Heart left ventricle (tissue), 16 donors: Measurements from ENCODE around the gene DAAM1. TPM values are rescaled to one million over a fixed set of nuclear protein-coding genes. Genes with fewer than 3 reads are reported as not detected.

Source experiments
- ATAC-seq, 4 donors: fragments of 200-7000 bp; cut with Tn5 transposase; one replicate each; pipeline ENCODE4 v1.9.1; 2020 to 2022; ENCODE audit warnings: moderate library complexity in 4 of 4, mild to moderate bottlenecking in 3 of 4, moderate number of reproducible peaks in 1 of 4
- DNase-seq, 5 donors: peaks; one replicate each; pipeline ENCODE4 v3.0.0-alpha.2; 2020
- H3K27ac ChIP-seq, 12 donors: fragments of 200-600 bp; sonication (generic) in 4 of 12; one replicate each; pipeline versions ENCODE4 v1.5.0 to v1.8.0; 2016 to 2022; ENCODE audit warnings: mild to moderate bottlenecking in 2 of 12
- H3K27me3 ChIP-seq, 9 donors: fragments of 200-600 bp; sonication (generic) in 2 of 9; one replicate each; pipeline versions ENCODE4 v1.5.1 to v1.8.0; 2016 to 2022; ENCODE audit warnings: mild to moderate bottlenecking in 3 of 9
- H3K36me3 ChIP-seq, 9 donors: fragments of 200-600 bp; sonication (generic) in 2 of 9; one replicate each; pipeline versions ENCODE4 v1.5.0 to v1.8.0; 2018 to 2022; ENCODE audit warnings: mild to moderate bottlenecking in 2 of 9
- H3K4me1 ChIP-seq, 12 donors: fragments of 200-600 bp; sonication (generic) in 4 of 12; one replicate each; pipeline versions ENCODE4 v1.5.0 to v1.8.0; 2016 to 2022; ENCODE audit warnings: mild to moderate bottlenecking in 3 of 12
- H3K4me3 ChIP-seq, 12 donors: fragments of 200-600 bp; sonication (generic) in 4 of 12; one replicate each; pipeline versions ENCODE4 v1.5.0 to v1.8.0; 2017 to 2022; ENCODE audit warnings: mild to moderate bottlenecking in 9 of 12, moderate library complexity in 4 of 12
- H3K9me3 ChIP-seq, 12 donors: fragments of 200-600 bp; sonication (generic) in 4 of 12; one replicate each; pipeline versions ENCODE4 v1.5.0 to v1.8.0; 2016 to 2022; ENCODE audit warnings: mild to moderate bottlenecking in 1 of 12
- CTCF ChIP-seq, 12 donors: fragments of 200-600 bp; sonication (generic) in 4 of 12; IDR thresholded peaks; one replicate each; pipeline versions ENCODE4 v1.5.0 to v1.8.0; 2018 to 2022; ENCODE audit warnings: antibody characterized with exemption in 12 of 12, mild to moderate bottlenecking in 5 of 12
- POLR2A ChIP-seq, 2 donors: fragments of 450-650 bp; IDR thresholded peaks; one replicate each; pipeline ENCODE4 v1.6.1; 2017; ENCODE audit warnings: antibody characterized with exemption in 2 of 2, mild to moderate bottlenecking in 2 of 2, moderate library complexity in 2 of 2
- WGBS, 4 donors: extraction: QIAGEN DNeasy Blood & Tissue Kit in 2 of 4; methylation state at CpG; one replicate each; pipeline versions ENCODE4 v1.1.5 to v1.1.7; 2013 to 2018; 5-methylcytosine and 5-hydroxymethylcytosine counted together
- intact Hi-C, 10 donors: fragments of 100-400 bp; cut with DNase I; formaldehyde crosslinking; loops; one replicate each; pipeline versions ENCODE4 v1.11.1 to v1.14.2; 2022
- polyA plus RNA-seq, 2 donors: library from polyadenylated mRNA; stranded (reverse); fragments of 200-250 nt; gene quantifications; one replicate each; pipeline ENCODE4 v1.2.3, GENCODE V29; 2013
- total RNA-seq, 9 donors: library from RNA; depleted of rRNA in 2 of 9; stranded (reverse); fragments of >200 nt in 2 of 9; fragmentation: NEBNext Ultra II Directional in 3 of 9; extraction: Animal tissue kit (Norgen Biotek cat#: 25700) in 3 of 9; gene quantifications; one replicate each; pipeline versions ENCODE4 v1.1.0 to v1.2.4, GENCODE V29; 2016 to 2023
- donor health status: ischemic (EF 13 %, LVEDD 7.1; RV severe dilation, severe dysfunction).
- donor health status: healthy with polysubstance abuse.
- donor health status: DM: no; HTN: yes; CAD: no.
- donor health status: DM: no; HTN: no; CAD: no.
- donor health status: ischemic (EF 25% LVEDD 6.9; RV normal size, moderate dysfunction).
- donor health status: ischemic (EF 25% LVEDD 5.7; RV mildly dilated, moderate dysfunction).
- donor health status: healthy.
- donor health status: DM: yes; HTN: yes; CAD: no.
- donor health status: ischemic (EF 35%, LVEDD 5.7; RV mildly dilated, moderate dysfunction).
- donor health status: nonischemic (EF 11% LVEDD 7.7; RV severe dilation, severe dysfunction).
- donor health status: DM: yes; HTN: yes; CAD: no.
- donor health status: PGD.
- donor health status: ischemic (EF 29% LVEDD 5.4; RV normal size, mild dysfunction).
- donor health status: nonischemic (EF 23%, LVEDD 6.1; RV moderate dilation, normal function).

Gene DAAM1
- total and polyA plus RNA-seq, 11 donors, result 18.2 to 92.6 (median 67.2) TPM

- intact Hi-C loops, result no loop called here
- WGBS, 4 donors, result 94 to 98% (median 96%) methylated on average over 4 of the region's 4 CpGs
- no peaks in the 10 kb centered on the region for H3K27me3 ChIP-seq
- no peak for DNase-seq
- no peak overlapping the region for H3K27ac ChIP-seq
- no peak for TF ChIP-seq POLR2A (IDR thresholded peaks at IDR 0.05)
- TF ChIP-seq CTCF (IDR thresholded peaks at IDR 0.05), result no peak
- no peak for ATAC-seq
- H3K4me1 ChIP-seq, result peaks cover 0 to 7% (median 0%) of the 10 kb centered on the region in 12 donors
- no peaks in the 10 kb centered on the region for H3K9me3 ChIP-seq
- H3K36me3 ChIP-seq, result no peaks in the 10 kb centered on the region
- no peak overlapping the region for H3K4me3 ChIP-seq
Measured at GRCh38 chr14:59394268-59394667, 205.8 kb downstream of the DAAM1 start.

DNA sequence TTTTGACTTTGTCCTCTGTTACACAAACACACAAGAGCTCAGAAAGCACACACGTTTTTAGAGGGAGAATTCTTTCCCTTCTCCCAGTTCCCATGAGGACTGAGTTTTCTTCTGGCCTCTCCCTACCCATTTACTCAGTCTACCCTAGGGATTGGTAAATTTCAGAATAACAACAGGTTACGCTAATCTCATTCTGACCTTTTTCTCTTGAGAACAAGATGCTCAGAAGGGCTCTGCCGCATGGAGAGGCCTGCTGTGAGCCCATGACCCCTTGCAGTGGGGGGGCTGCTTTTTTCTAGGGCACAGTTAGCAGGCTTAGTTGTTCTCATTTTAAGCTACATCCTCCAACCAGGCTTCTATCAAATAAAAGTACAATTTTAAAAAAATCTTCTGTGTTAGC is 207.2 kb downstream of the DAAM1 start:
- ATAC-seq (no peak), DNase-seq (no peak)
- Histone ChIP-seq H3K27ac (no peak overlapping the region), H3K4me1 (peaks cover 0 to 7% (median 0%) of the 10 kb centered on the region in 12 donors), H3K27me3 (no peaks in the 10 kb centered on the region), H3K9me3 (peaks cover 0 to 4% (median 0%) of the 10 kb centered on the region in 12 donors), H3K36me3 (no peaks in the 10 kb centered on the region), H3K4me3 (no peak overlapping the region)
- WGBS, 4 donors, result 64 to 81% (median 76%) methylated on average over 3 of the region's 3 CpGs
- intact Hi-C loops, result no loop called here
- TF ChIP-seq CTCF (IDR thresholded peaks at IDR 0.05) (no peak), POLR2A (IDR thresholded peaks at IDR 0.05) (no peak)

GRCh38 chr14:59398841-59399240 is 210.4 kb downstream of the DAAM1 start:
- H3K36me3 ChIP-seq, result no peaks in the 10 kb centered on the region
- peaks cover 0 to 6% (median 0%) of the 10 kb centered on the region in 12 donors for H3K9me3 ChIP-seq
- intact Hi-C loops, result no loop called here
- TF ChIP-seq POLR2A (IDR thresholded peaks at IDR 0.05) (no peak), CTCF (IDR thresholded peaks at IDR 0.05) (no peak)
- H3K4me3 ChIP-seq, result no peak overlapping the region
- no peaks in the 10 kb centered on the region for H3K27me3 ChIP-seq
- no peak overlapping the region for H3K27ac ChIP-seq
- ATAC-seq (peak in 1 of 4 donors; percentile 46), DNase-seq (no peak)
- 65 to 78% (median 74%) methylated on average over 1 of the region's 1 CpG for WGBS, 4 donors
- peaks cover 0 to 7% (median 0%) of the 10 kb centered on the region in 12 donors for H3K4me1 ChIP-seq

DNA sequence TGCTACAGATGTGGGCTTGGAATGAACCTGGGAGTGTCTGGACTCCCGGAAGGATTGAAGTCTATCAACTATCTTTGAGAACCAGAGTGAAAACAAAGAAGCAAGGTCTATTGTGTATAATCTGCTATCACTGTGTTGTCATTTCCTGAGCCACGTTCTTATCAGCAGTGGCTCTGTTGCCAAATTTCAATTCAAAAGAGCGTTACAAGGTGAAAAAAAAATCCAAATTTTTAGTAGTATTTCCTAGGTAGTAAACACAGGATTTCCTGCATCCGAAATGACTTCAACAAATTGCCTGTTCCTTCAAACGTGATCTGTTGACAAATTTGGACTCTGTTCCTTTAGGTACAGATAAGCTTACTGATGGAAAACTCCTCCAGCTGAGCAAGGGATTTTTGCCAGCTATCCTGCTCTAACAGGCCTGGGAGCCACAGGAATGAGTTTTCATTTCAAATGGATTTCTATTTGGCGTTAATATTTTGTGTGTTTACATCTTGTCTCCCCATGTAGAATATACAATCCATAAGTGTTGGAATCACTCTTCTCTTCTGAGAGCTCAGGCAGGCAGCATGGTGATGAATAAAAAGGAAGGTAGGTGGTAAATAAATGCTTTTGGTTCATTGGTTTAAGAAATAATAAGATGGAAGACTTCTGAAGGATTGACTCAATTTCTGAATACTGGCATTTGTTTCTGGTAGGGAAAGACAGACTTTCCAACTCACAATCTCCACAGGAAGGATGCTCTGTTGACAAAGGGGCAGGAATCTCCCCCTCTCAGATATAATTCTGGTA is 218.2 kb downstream of the DAAM1 start:
- no peak for TF ChIP-seq POLR2A (IDR thresholded peaks at IDR 0.05)
- no peak for TF ChIP-seq CTCF (IDR thresholded peaks at IDR 0.05)
- no peaks in the 10 kb centered on the region for H3K36me3 ChIP-seq
- peaks cover 0 to 7% (median 0%) of the 10 kb centered on the region in 12 donors for H3K9me3 ChIP-seq
- intact Hi-C loops, result no loop called here
- 4 to 13% (median 5%) methylated on average over 6 of the region's 6 CpGs for WGBS, 4 donors
- H3K27me3 ChIP-seq, result no peaks in the 10 kb centered on the region
- peaks cover 0 to 29% (median 19%) of the 10 kb centered on the region in 12 donors for H3K4me1 ChIP-seq
- peak overlapping the region in 1 of 12 donors; percentile 6 for H3K4me3 ChIP-seq
- peak overlapping the region; percentile 23 to 84 (median 60) for H3K27ac ChIP-seq
- DNase-seq (peak in 2 of 5 donors; percentile 41 to 49), ATAC-seq (peak; percentile 86 to 94 (median 88))
